WERI-Rb-1 (cell line): ENCODE measurements around the gene TRAF3.
A peak's percentile ranks its signal among the peaks of the same experiment; 100 is the strongest.
"Not testable (repeated sequence)": the region's sequence is repeated elsewhere in the genome, so short reads cannot be mapped to it uniquely, and the experiment has no call there.

Source experiments
- DNase-seq: peaks from one replicate; pipeline ENCODE4 v3.0.0-alpha.2; 2020
- H3K27ac ChIP-seq: fragments of 250-450 bp; sonication (Bioruptor Pico); 2 replicates; pipeline ENCODE4 v1.5.1; 2020; ENCODE audit warnings: mild to moderate bottlenecking, moderate library complexity
- H3K27me3 ChIP-seq: fragments of 250-450 bp; sonication (Bioruptor Pico); 2 replicates; pipeline ENCODE4 v1.5.1; 2021; ENCODE audit warnings: mild to moderate bottlenecking, low read depth, moderate library complexity; ENCODE audit not compliant: insufficient read depth, severe bottlenecking
- H3K36me3 ChIP-seq: fragments of 250-450 bp; sonication (Bioruptor Pico); 2 replicates; pipeline ENCODE4 v1.5.1; 2020; ENCODE audit warnings: mild to moderate bottlenecking, moderate library complexity
- H3K4me3 ChIP-seq: 2 replicates; pipeline ENCODE4 v1.5.1; 2011; ENCODE audit warnings: low read depth, mild to moderate bottlenecking, control low read depth, low read length
- H3K9me3 ChIP-seq: fragments of 250-450 bp; sonication (Bioruptor Pico); 2 replicates; pipeline ENCODE4 v1.5.1; 2021; ENCODE audit warnings: mild to moderate bottlenecking, moderate library complexity; ENCODE audit not compliant: severe bottlenecking
- TF ChIP-seq, protein P1 (sequence below): IDR thresholded peaks from 2 replicates; pipeline ENCODE4 v1.5.1; 2011; ENCODE audit warnings: low read depth, mild to moderate bottlenecking, control low read depth, inconsistent platforms, low read length

The TRAF3 gene

DNA sequence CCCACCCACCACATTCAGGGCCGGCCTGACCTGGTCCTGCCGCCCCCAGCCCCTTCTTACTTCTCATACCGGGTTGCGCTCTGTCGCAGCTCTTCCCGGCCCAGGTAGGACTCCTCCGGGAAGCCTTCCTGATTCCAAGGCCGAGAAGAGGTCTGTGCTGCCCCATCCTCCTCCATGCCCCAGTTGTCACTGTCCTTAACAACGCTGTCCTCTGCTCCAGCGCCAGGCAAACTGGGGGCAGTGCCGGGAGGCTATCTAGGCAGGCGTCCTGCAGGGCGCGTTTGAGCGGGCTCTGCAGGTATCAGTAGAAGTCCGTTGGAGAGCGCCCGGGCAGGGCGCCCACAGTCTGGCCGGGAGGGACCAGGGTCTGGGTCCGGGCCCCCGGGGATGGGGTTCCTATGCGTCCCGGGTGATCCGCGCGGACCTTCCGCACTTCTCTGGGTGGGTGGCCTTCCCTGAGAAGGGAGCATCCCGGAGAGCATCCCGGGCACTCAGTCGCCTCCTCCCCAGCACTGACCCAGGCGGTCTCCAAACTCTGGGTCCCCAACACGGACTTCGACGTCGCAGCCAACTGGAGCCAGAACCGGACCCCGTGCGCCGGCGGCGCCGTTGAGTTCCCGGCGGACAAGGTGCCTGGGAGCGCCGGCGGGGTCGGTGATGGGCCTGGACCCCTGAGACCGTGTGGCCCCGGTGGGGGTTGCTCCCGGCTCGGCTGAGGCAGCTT is 146.1 kb downstream of the TRAF3 start:
- DNase-seq = no peak
- Histone ChIP-seq H3K27ac (no peak overlapping the region), H3K36me3 (no peaks in the 10 kb centered on the region), H3K27me3 (no peaks in the 10 kb centered on the region), H3K4me3 (no peak overlapping the region), H3K9me3 (no peaks in the 10 kb centered on the region)
- TF ChIP-seq, protein P1, sequence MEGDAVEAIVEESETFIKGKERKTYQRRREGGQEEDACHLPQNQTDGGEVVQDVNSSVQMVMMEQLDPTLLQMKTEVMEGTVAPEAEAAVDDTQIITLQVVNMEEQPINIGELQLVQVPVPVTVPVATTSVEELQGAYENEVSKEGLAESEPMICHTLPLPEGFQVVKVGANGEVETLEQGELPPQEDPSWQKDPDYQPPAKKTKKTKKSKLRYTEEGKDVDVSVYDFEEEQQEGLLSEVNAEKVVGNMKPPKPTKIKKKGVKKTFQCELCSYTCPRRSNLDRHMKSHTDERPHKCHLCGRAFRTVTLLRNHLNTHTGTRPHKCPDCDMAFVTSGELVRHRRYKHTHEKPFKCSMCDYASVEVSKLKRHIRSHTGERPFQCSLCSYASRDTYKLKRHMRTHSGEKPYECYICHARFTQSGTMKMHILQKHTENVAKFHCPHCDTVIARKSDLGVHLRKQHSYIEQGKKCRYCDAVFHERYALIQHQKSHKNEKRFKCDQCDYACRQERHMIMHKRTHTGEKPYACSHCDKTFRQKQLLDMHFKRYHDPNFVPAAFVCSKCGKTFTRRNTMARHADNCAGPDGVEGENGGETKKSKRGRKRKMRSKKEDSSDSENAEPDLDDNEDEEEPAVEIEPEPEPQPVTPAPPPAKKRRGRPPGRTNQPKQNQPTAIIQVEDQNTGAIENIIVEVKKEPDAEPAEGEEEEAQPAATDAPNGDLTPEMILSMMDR = no peak

DNA sequence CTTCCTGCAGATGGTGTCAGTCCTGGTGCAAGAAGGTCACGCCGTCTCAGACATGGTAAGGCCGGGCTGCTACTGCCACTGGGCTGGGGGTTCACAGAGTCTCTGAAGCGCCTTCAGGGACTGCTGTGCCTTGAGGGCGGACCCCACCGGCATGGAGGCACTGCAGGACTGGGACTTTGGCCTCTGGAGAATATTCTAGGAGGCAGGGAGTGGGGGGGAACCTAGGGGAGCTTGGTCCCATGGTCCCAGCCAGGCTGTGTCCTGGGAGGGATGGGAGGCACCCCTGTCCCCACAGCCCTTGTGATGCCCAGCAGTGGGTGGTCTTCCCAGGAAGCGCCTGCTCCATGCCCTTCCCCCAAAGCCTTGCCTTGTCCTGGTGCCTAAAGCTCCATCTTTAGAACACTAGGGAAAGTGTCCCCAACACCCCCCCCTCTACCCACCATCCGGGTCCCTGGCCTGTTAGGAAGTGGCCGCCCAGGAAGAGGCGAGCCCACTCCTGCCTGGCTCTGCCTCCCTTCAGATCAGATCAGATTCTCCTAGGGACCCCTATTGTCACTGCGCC is 146.8 kb downstream of the TRAF3 start:
- TF ChIP-seq, protein P1 = no peak
- DNase-seq = no peak
- Histone ChIP-seq H3K4me3 (no peak overlapping the region), H3K27ac (no peak overlapping the region), H3K9me3 (no peaks in the 10 kb centered on the region), H3K27me3 (peaks cover 5% of the 10 kb centered on the region), H3K36me3 (no peaks in the 10 kb centered on the region)

DNA sequence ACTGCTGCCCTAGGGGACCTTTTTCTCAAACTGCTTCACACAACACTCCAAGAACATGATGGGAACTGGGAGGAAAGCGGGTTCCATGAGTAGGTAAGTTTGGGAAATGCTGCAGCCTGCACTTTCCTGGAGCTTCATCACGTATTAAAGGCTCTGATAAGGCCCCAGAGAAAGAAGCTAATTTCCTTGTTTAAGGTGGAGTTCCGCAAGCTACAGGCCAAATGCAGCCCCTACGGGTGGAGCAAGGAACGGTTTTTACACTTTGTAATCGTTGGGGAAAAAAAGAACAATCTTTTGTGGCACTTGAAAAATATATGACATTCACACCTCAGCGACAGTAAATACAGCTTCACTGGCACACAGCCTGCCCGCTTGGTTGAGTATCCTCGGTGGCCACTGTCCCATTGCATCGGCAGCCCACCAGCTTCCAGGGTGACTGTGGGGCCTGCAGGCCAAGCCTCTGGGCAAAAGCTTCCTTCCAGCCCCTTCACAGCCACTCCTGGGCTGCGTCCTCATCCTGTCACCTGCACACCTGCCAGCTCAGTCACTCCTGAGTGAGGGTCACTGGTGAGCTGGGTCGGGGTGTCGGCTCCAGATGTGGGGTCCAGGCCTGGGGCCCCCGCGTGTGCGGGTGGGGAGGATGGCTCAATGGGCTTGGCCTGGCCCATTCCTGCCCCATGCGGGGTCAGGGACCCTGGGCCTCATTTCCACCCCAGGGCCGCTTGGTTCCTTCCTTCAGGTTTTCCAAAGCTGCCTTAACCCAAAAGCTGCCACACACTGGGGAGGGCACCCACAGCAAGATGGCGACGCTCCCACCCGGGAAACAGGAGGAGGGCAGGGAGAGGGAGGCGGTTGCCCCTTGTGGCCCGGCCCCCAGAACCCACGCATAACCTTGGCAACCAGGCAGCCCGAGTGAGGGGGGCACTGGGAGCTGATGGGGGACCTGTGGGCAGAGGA is 147.7 kb downstream of the TRAF3 start:
- Histone ChIP-seq H3K4me3 (no peak overlapping the region), H3K27ac (no peak overlapping the region), H3K36me3 (no peaks in the 10 kb centered on the region), H3K27me3 (peaks cover 14% of the 10 kb centered on the region), H3K9me3 (no peaks in the 10 kb centered on the region)
- TF ChIP-seq, protein P1 = 0 out of 2 replicates have a peak, but pooled peaks have one; percentile 10
- no peak for DNase-seq

DNA sequence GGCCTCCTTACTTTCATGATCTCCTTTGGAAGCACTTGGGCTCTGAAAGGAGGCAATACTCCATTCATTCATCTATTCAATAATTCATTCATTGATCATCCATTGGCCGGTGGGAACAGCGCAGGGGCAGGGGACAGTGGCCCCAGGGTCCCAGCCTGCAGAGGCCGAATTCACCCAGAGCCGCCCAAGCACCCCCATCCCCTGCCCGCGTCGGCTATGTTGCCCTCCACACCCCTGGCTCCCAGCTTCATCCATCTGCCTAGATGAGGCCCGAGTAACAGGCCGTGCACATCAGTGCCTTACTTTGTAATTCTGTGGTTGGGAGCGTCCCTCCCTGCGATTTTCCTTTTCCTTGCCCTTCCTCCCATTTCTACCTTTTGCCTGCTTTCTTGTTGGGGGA is 148.4 kb downstream of the TRAF3 start:
- H3K27me3 ChIP-seq = peaks cover 14% of the 10 kb centered on the region
- TF ChIP-seq, protein P1 = no peak
- no peak overlapping the region for H3K27ac ChIP-seq
- H3K9me3 ChIP-seq = no peaks in the 10 kb centered on the region
- H3K4me3 ChIP-seq = no peak overlapping the region
- DNase-seq = no peak
- H3K36me3 ChIP-seq = no peaks in the 10 kb centered on the region

DNA sequence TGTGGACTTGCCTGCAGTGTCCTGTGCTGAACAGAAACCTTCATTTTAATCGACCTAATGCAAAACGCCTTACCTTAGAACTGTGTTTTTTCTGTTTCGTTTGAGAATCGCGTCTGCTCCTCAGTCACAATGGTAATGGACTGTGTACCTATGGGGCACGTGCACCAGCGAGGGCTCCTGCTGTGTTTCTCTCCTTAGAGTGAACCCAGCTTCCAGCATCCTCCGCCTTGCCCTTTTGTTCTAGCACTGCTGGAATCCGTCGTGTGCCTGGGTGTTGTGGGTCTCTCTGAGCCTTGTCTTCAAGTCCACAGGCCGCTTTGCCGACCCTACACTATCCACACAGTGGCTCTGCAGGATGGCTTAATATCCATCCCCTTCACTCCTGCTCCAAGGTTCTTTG is 148.9 kb downstream of the TRAF3 start:
- H3K36me3 ChIP-seq = no peaks in the 10 kb centered on the region
- H3K9me3 ChIP-seq = no peaks in the 10 kb centered on the region
- peaks cover 14% of the 10 kb centered on the region for H3K27me3 ChIP-seq
- H3K27ac ChIP-seq = no peak overlapping the region
- DNase-seq = no peak
- H3K4me3 ChIP-seq = no peak overlapping the region
- TF ChIP-seq, protein P1 = no peak

DNA sequence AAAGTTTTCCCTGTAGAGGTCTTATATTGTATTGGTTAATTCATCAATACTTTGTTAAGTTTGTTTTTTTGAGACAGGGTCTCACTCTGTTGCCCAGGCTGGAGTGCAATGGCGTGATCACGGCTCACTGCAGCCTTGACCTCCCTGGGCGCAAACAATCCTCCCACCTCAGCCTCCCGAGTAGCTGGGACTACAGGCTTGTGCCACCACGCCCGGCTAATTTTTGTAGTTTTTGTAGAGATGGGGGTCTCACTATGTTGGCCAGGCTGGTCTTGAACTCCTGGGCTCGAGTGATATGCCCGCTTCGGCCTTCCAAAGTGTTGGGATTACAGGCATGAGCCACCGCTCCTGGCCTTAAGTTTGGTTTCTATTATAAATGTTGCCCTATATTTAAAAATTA is 149.6 kb downstream of the TRAF3 start:
- DNase-seq, H3K27ac ChIP-seq, H3K36me3 ChIP-seq, H3K4me3 ChIP-seq, H3K9me3 ChIP-seq: not testable (repeated sequence)
- peaks cover 14% of the 10 kb centered on the region for H3K27me3 ChIP-seq
